GM20431 (cell line): ENCODE measurements around the gene MAPK1.
"Not testable (repeated sequence)": the region's sequence is repeated elsewhere in the genome, so short reads cannot be mapped to it uniquely, and the experiment has no call there.

Experiments used
- in situ Hi-C: fragments of 300-500 bp; cut with MseI, MboI; formaldehyde crosslinking; loops from one replicate; pipeline ENCODE4 v1.15.0; 2020; ENCODE audit warnings: low sequenced_read_pairs; ENCODE audit not compliant: unreplicated experiment

MAPK1 gene

GRCh38 chr22:21760640-21761039, 106.8 kb downstream of the MAPK1 start:
- in situ Hi-C loops, result no loop called here

- in situ Hi-C loops, result no loop called here
Measured at GRCh38 chr22:21759646-21760376, 107.6 kb downstream of the MAPK1 start.

- in situ Hi-C loops, result no loop called here
Measured at GRCh38 chr22:21759093-21759492, 108.4 kb downstream of the MAPK1 start.

- in situ Hi-C loops, result no loop called here
Measured at GRCh38 chr22:21758091-21758864, 109.2 kb downstream of the MAPK1 start.

- in situ Hi-C loops, result no loop called here
Measured at GRCh38 chr22:21755851-21756284, 111.6 kb downstream of the MAPK1 start.

- in situ Hi-C loops, result no loop called here
Measured at GRCh38 chr22:21754523-21754922, 112.9 kb downstream of the MAPK1 start.

- in situ Hi-C loops, result no loop called here
Measured at GRCh38 chr22:21753374-21754111, 113.9 kb downstream of the MAPK1 start.

GRCh38 chr22:21752276-21752675, 115.2 kb downstream of the MAPK1 start:
- in situ Hi-C loops, result no loop called here

- in situ Hi-C loops, result no loop called here
Measured at GRCh38 chr22:21745948-21746347, 121.5 kb downstream of the MAPK1 start.

GRCh38 chr22:21744917-21745316, 122.5 kb downstream of the MAPK1 start:
- in situ Hi-C loops, result not testable (repeated sequence)

- in situ Hi-C loops, result no loop called here
Measured at GRCh38 chr22:21741790-21742189, 125.7 kb downstream of the MAPK1 start.

GRCh38 chr22:21741059-21741458, 126.4 kb downstream of the MAPK1 start:
- in situ Hi-C loops, result no loop called here

GRCh38 chr22:21739828-21740377, 127.5 kb downstream of the MAPK1 start:
- in situ Hi-C loops, result no loop called here

GRCh38 chr22:21738966-21739365, 128.5 kb downstream of the MAPK1 start:
- in situ Hi-C loops, result no loop called here

GRCh38 chr22:21738081-21738480, 129.4 kb downstream of the MAPK1 start:
- in situ Hi-C loops, result no loop called here

GRCh38 chr22:21736948-21737347, 130.5 kb downstream of the MAPK1 start:
- in situ Hi-C loops, result no loop called here

GRCh38 chr22:21736084-21736642, 131.3 kb downstream of the MAPK1 start:
- in situ Hi-C loops, result no loop called here

GRCh38 chr22:21735200-21736083, 132.0 kb downstream of the MAPK1 start, which contains the start of gene YPEL1:
Gene YPEL1 (minus strand): TSS chr22:21735794. CDS start chr22:21710744, 25,050 bp downstream.
- in situ Hi-C loops, result no loop called here

GRCh38 chr22:21734540-21735199, 132.8 kb downstream of the MAPK1 start:
- in situ Hi-C loops, result no loop called here
